Calu3 (cell line): ENCODE data around the gene OSBP2. TPM values are rescaled to one million over a fixed set of nuclear protein-coding genes. Genes with fewer than 3 reads are reported as not detected.

ENCODE experiments used
- BruUV-seq: library from RNA; stranded (reverse); fragments of 400-500 nt; replicated peaks from 2 replicates; lab custom pipeline; 2021; lab: Mats Ljungman, UMichigan
- CTCF ChIA-PET: fragments of 300-600 bp; sonication (Branson Sonifier 250); formaldehyde crosslinking; loops from one replicate; lab custom pipeline; 2022; ENCODE audit warnings: antibody characterized with exemption; lab: Charles Lee
- DNase-seq: peaks from one replicate; pipeline ENCODE4 v3.0.0; 2022
- H3K27ac Mint-ChIP-seq: one replicate; pipeline ENCODE4 v1.8.0; 2022; ENCODE audit warnings: mixed read lengths; ENCODE audit not compliant: unreplicated experiment
- H3K27me3 Mint-ChIP-seq: one replicate; pipeline ENCODE4 v1.8.0; 2022; ENCODE audit warnings: mixed read lengths; ENCODE audit not compliant: unreplicated experiment
- H3K36me3 Mint-ChIP-seq: one replicate; pipeline ENCODE4 v1.8.0; 2022; ENCODE audit warnings: mild to moderate bottlenecking, moderate library complexity, mixed read lengths; ENCODE audit not compliant: insufficient read depth, unreplicated experiment
- H3K4me1 Mint-ChIP-seq: one replicate; pipeline ENCODE4 v1.8.0; 2022; ENCODE audit warnings: mild to moderate bottlenecking, low read depth, mixed read lengths; ENCODE audit not compliant: unreplicated experiment
- H3K4me3 Mint-ChIP-seq: one replicate; pipeline ENCODE4 v1.8.0; 2022; ENCODE audit warnings: mild to moderate bottlenecking, low read depth, moderate library complexity, mixed read lengths; ENCODE audit not compliant: unreplicated experiment
- H3K9me3 Mint-ChIP-seq: one replicate; pipeline ENCODE4 v1.8.0; 2022; ENCODE audit warnings: low read depth, mixed read lengths; ENCODE audit not compliant: unreplicated experiment
- intact Hi-C: fragments of 100-400 bp; cut with micrococcal nuclease; formaldehyde crosslinking; loops from one replicate; pipeline ENCODE4 v1.10.0; 2022; ENCODE audit not compliant: unreplicated experiment
- total RNA-seq: library from RNA; stranded (reverse); gene quantifications from 2 replicates; pipeline ENCODE4 v1.2.3, GENCODE V29; 2022
- TF ChIP-seq, protein P1 (sequence below): fragments of 200-600 bp; IDR thresholded peaks from one replicate; pipeline ENCODE4 v1.8.0; 2022; ENCODE audit warnings: antibody characterized with exemption; ENCODE audit not compliant: unreplicated experiment

OSBP2 gene
- total RNA-seq, 1 experiment from 2014 or later, result 5.2 TPM

DNA sequence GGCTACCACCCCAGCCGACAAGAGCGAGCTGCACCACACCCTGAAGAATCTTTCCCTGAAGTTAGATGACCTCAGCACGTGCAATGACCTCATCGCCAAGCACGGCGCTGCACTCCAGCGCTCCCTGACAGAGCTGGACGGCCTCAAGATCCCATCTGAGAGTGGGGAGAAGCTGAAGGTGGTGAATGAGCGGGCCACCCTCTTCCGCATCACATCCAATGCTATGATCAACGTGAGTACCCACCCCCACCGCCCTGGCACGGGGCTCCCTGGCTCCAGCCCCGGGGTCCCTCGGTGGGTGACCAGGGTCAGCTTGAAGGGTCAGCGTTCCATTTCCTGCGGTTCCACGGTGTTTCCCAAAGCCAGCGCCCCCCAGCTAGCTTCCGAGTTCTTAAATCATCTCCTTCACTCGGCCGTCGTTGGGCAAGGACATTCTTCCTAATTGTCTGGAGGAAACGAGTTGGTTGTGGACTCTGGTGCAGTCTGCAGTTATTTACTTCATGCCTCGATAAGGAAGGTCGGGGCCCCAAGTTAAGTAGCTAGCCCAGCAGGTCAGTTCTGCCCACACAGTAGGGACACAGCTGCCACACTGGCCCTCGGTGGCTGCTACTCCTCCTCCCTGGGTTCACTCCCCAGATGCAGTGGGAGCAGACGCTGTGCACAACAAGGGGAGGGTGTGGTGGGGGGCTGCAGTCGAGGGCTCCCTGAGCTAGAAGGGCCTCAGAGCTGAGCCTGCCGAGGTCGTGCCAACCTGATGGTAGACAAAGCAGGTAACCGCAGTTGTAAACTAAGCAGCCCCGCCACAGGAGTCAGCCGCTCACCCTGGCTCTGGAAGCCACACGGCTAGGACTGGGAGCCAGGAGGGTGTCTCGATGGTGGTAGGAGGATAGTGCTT lies 176.0 kb downstream of the OSBP2 start:
- CTCF ChIA-PET, result interaction anchor here (0.6 kb wide), 1 partner anchor 38 kb away, joined by 3 read pairs; no protein-coding TSS in a partner anchor
- BruUV-seq, result no TSS peak
- DNase-seq, result no peak
- no peak overlapping the region for H3K27ac Mint-ChIP-seq
- H3K4me3 Mint-ChIP-seq, result no peak overlapping the region
- no peaks in the 10 kb centered on the region for H3K9me3 Mint-ChIP-seq
- no peaks in the 10 kb centered on the region for H3K27me3 Mint-ChIP-seq
- TF ChIP-seq, protein P1, sequence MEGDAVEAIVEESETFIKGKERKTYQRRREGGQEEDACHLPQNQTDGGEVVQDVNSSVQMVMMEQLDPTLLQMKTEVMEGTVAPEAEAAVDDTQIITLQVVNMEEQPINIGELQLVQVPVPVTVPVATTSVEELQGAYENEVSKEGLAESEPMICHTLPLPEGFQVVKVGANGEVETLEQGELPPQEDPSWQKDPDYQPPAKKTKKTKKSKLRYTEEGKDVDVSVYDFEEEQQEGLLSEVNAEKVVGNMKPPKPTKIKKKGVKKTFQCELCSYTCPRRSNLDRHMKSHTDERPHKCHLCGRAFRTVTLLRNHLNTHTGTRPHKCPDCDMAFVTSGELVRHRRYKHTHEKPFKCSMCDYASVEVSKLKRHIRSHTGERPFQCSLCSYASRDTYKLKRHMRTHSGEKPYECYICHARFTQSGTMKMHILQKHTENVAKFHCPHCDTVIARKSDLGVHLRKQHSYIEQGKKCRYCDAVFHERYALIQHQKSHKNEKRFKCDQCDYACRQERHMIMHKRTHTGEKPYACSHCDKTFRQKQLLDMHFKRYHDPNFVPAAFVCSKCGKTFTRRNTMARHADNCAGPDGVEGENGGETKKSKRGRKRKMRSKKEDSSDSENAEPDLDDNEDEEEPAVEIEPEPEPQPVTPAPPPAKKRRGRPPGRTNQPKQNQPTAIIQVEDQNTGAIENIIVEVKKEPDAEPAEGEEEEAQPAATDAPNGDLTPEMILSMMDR, result no peak
- intact Hi-C loops, result no loop called here
- H3K4me1 Mint-ChIP-seq, result no peaks in the 10 kb centered on the region
- no peaks in the 10 kb centered on the region for H3K36me3 Mint-ChIP-seq

DNA sequence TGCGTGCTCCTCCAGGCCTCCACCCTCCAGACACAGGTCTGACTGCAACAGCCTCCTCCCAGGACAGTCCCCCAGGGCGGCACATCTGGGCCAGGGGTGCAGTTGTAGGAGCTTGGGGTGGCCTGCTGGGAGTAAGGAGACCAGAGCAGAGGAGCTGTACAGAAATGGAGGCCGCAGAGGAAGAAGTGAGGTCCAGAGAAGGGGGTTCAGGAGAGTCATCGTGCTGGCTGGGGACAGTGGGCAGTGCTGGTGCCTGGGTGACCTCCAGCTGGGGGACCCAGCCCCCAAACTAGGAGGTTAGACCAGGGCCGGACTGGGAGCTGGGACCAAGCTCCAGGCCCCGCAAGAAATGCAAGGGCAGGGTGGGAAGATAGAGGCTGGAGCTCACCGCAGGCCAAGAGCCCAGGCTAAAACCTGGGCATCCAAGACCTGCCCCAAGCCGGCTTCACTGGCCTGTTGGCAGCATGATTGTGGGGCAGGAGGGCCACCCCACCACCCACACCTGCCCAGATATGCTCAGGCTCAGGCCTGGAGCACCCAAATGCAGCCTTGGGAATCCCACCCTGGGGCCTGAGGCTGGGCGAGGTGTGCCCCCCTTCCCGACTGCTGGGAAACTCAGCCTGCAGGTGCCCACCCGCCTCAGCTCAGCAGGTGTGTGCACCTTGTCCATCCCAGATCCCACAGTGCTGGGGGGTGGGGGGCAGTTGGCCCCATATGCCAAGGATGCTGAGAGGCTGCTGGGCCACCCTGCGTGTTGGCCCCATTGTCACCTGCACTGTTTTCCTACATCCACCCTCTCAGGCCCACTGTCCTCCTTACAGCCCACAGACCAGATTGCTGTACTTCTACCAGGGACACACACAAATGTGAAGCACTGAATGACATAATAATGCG lies 177.0 kb downstream of the OSBP2 start:
- H3K4me1 Mint-ChIP-seq, result no peaks in the 10 kb centered on the region
- H3K36me3 Mint-ChIP-seq, result no peaks in the 10 kb centered on the region
- no peaks in the 10 kb centered on the region for H3K27me3 Mint-ChIP-seq
- TF ChIP-seq, protein P1, result no peak
- H3K4me3 Mint-ChIP-seq, result no peak overlapping the region
- intact Hi-C loops, result no loop called here
- H3K9me3 Mint-ChIP-seq, result no peaks in the 10 kb centered on the region
- CTCF ChIA-PET, result interaction anchor here (0.7 kb wide), 1 partner anchor 18 kb away, joined by 3 read pairs; no protein-coding TSS in a partner anchor
- no peak for DNase-seq
- H3K27ac Mint-ChIP-seq, result no peak overlapping the region
- BruUV-seq, result no TSS peak

DNA sequence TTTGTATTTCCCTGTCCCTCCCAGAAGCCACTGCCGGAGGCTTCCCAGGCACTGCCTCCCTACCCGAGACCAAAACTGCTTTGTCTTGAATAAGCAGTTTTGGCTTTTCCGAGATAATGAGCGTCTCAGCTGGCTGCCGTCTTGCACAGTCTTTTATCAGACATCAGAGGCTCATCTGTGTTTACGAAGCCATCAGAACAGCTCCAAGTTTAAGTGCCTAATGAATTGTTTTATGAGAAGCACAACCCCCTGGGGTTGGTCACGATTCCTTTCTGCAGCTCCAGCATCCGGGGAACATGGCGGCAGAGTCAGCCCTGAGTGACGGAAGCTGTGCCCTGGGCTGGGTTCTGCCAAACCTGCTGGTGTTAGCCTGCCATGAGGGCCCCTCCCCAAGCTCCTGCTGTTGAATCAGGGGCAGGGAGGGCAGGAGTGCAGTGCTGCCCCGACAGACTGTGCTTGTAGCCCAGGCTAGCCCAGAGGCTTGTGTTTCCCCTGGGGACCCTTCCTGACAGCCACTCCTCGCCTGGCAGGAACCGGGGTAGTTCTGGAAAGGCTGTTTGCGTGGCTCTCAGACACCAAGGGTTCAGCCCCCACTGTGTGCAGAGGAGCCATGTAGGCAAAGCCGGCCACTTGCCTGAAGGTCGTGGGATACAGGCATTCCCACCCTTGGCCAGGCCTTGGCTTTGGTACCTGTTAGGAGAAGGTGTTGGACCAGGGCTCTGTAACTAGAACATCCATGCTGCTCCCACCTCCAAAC lies 177.8 kb downstream of the OSBP2 start:
- TF ChIP-seq, protein P1, result no peak
- no peak for DNase-seq
- Mint-ChIP-seq H3K4me3 (no peak overlapping the region), H3K9me3 (no peaks in the 10 kb centered on the region), H3K27me3 (no peaks in the 10 kb centered on the region), H3K27ac (no peak overlapping the region), H3K36me3 (no peaks in the 10 kb centered on the region), H3K4me1 (no peaks in the 10 kb centered on the region)
- CTCF ChIA-PET, result no interaction called here
- intact Hi-C loops, result no loop called here
- no TSS peak for BruUV-seq

DNA sequence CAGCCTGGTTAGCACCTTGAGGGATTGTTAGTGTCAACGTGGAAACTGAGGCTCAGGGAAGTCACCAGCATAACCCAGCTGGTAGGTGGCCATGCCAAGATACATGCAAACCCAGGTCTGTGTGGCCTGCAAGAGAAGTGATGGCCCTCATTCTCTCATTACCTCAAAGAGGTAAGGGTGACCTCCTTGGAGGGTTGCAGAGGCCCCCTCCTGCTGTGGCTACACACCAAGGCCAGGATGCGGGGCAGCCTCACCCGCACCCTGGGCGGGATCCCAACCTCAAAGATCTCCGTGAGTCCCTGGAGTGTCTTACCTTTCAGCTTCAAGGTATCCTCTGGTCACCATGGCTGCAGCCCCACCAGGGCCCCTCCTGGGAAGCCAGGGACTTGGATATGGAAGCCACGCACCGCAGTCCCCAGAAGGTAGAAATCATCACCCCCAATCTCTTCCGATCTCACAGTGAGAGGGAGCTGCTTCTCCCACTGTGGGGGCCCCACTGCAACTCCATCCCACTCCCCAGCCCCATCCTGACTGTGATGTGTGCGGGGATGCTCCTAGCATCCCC lies 178.5 kb downstream of the OSBP2 start:
- H3K36me3 Mint-ChIP-seq, result no peaks in the 10 kb centered on the region
- H3K4me1 Mint-ChIP-seq, result no peaks in the 10 kb centered on the region
- no peak overlapping the region for H3K4me3 Mint-ChIP-seq
- CTCF ChIA-PET, result no interaction called here
- no peak overlapping the region for H3K27ac Mint-ChIP-seq
- H3K9me3 Mint-ChIP-seq, result no peaks in the 10 kb centered on the region
- no peak for DNase-seq
- TF ChIP-seq, protein P1, result no peak
- no peaks in the 10 kb centered on the region for H3K27me3 Mint-ChIP-seq
- BruUV-seq, result no TSS peak
- intact Hi-C loops, result no loop called here
